ENCODE results near the gene NT5DC4. TPM values are rescaled to one million over a fixed set of nuclear protein-coding genes. Genes with fewer than 3 reads are reported as not detected.

The NT5DC4 gene
- total RNA-seq, 1 donor from 2014 or later: not detected

- Mint-ChIP-seq H3K4me3 (ENCODE audit: low read depth) (no peak overlapping the region), H3K36me3 (ENCODE audit: low read depth) (no peaks in the 10 kb centered on the region), H3K4me1 (ENCODE audit: low read depth) (peaks cover 43% of the 10 kb centered on the region)
These were observed 32.5 kb upstream of the NT5DC4 start for GRCh38 chr2:112688086-112688880.

GRCh38 chr2:112690853-112691401 lies 29.9 kb upstream of the NT5DC4 start:
- DNase-seq (ENCODE audit: low spot score): peak; percentile 44
- Mint-ChIP-seq H3K27ac (peak overlapping the region; percentile 76), H3K36me3 (ENCODE audit: low read depth) (no peaks in the 10 kb centered on the region), H3K27me3 (ENCODE audit: low read depth) (no peaks in the 10 kb centered on the region), H3K9me3 (no peaks in the 10 kb centered on the region), H3K4me1 (ENCODE audit: low read depth) (peaks cover 35% of the 10 kb centered on the region), H3K4me3 (ENCODE audit: low read depth) (peak overlapping the region; percentile 34)
- intact Hi-C loops (cut with micrococcal nuclease): no loop called here

More at GRCh38 chr2:112688086-112688880, 32.5 kb upstream of the NT5DC4 start:
- Mint-ChIP-seq H3K9me3 (no peaks in the 10 kb centered on the region), H3K27me3 (ENCODE audit: low read depth) (no peaks in the 10 kb centered on the region), H3K27ac (no peak overlapping the region)
- DNase-seq (ENCODE audit: low spot score): no peak
- intact Hi-C loops (cut with micrococcal nuclease): no loop called here

- intact Hi-C loops (cut with micrococcal nuclease): loop anchor here (1.0 to 2.0 kb wide), 6 partner anchors 16 to 108 kb away; partner anchors contain the start of gene CHCHD5
- DNase-seq (ENCODE audit: low spot score): no peak
- Mint-ChIP-seq H3K9me3 (no peaks in the 10 kb centered on the region), H3K36me3 (ENCODE audit: low read depth) (no peaks in the 10 kb centered on the region), H3K4me3 (ENCODE audit: low read depth) (no peak overlapping the region), H3K4me1 (ENCODE audit: low read depth) (peaks cover 31% of the 10 kb centered on the region), H3K27ac (peak overlapping the region; percentile 24), H3K27me3 (ENCODE audit: low read depth) (no peaks in the 10 kb centered on the region)
These were observed 28.9 kb upstream of the NT5DC4 start for GRCh38 chr2:112691881-112692281.

GRCh38 chr2:112692495-112692911 lies 28.3 kb upstream of the NT5DC4 start:
- Mint-ChIP-seq H3K36me3 (ENCODE audit: low read depth) (no peaks in the 10 kb centered on the region), H3K4me3 (ENCODE audit: low read depth) (peak overlapping the region; percentile 7), H3K27me3 (ENCODE audit: low read depth) (no peaks in the 10 kb centered on the region), H3K27ac (peak overlapping the region; percentile 77), H3K4me1 (ENCODE audit: low read depth) (peaks cover 31% of the 10 kb centered on the region), H3K9me3 (no peaks in the 10 kb centered on the region)
- intact Hi-C loops (cut with micrococcal nuclease): loop anchor here (1.0 to 2.0 kb wide), 6 partner anchors 16 to 108 kb away; partner anchors contain the start of gene CHCHD5
- peak; percentile 70 for DNase-seq (ENCODE audit: low spot score)

GRCh38 chr2:112692918-112693317 lies 27.9 kb upstream of the NT5DC4 start:
- no peaks in the 10 kb centered on the region for H3K9me3 Mint-ChIP-seq
- peak overlapping the region; percentile 77 for H3K27ac Mint-ChIP-seq
- no peak for DNase-seq (ENCODE audit: low spot score)
- H3K4me1 Mint-ChIP-seq (ENCODE audit: low read depth): peaks cover 31% of the 10 kb centered on the region
- peak overlapping the region; percentile 7 for H3K4me3 Mint-ChIP-seq (ENCODE audit: low read depth)
- no peaks in the 10 kb centered on the region for H3K27me3 Mint-ChIP-seq (ENCODE audit: low read depth)
- intact Hi-C loops (cut with micrococcal nuclease): loop anchor here (1.0 to 2.0 kb wide), 6 partner anchors 15 to 109 kb away; partner anchors contain the start of gene CHCHD5
- H3K36me3 Mint-ChIP-seq (ENCODE audit: low read depth): no peaks in the 10 kb centered on the region

GRCh38 chr2:112693596-112693995 lies 27.2 kb upstream of the NT5DC4 start:
- intact Hi-C loops (cut with micrococcal nuclease): loop anchor here (2.0 kb wide), 2 partner anchors 33 to 47 kb away; no protein-coding TSS in a partner anchor
- Mint-ChIP-seq H3K4me3 (ENCODE audit: low read depth) (no peak overlapping the region), H3K9me3 (no peaks in the 10 kb centered on the region), H3K27me3 (ENCODE audit: low read depth) (no peaks in the 10 kb centered on the region), H3K4me1 (ENCODE audit: low read depth) (peaks cover 31% of the 10 kb centered on the region), H3K36me3 (ENCODE audit: low read depth) (no peaks in the 10 kb centered on the region), H3K27ac (no peak overlapping the region)
- no peak for DNase-seq (ENCODE audit: low spot score)

- Mint-ChIP-seq H3K4me1 (ENCODE audit: low read depth) (peaks cover 28% of the 10 kb centered on the region), H3K27me3 (ENCODE audit: low read depth) (no peaks in the 10 kb centered on the region), H3K36me3 (ENCODE audit: low read depth) (no peaks in the 10 kb centered on the region), H3K4me3 (ENCODE audit: low read depth) (no peak overlapping the region), H3K9me3 (no peaks in the 10 kb centered on the region), H3K27ac (no peak overlapping the region)
- no peak for DNase-seq (ENCODE audit: low spot score)
- intact Hi-C loops (cut with micrococcal nuclease): no loop called here
These were observed 26.6 kb upstream of the NT5DC4 start for GRCh38 chr2:112694182-112694581.

GRCh38 chr2:112698834-112699515 lies 21.8 kb upstream of the NT5DC4 start:
- H3K4me1 Mint-ChIP-seq (ENCODE audit: low read depth): peaks cover 22% of the 10 kb centered on the region
- H3K27ac Mint-ChIP-seq: no peak overlapping the region
- intact Hi-C loops (cut with micrococcal nuclease): no loop called here
- no peak overlapping the region for H3K4me3 Mint-ChIP-seq (ENCODE audit: low read depth)
- no peaks in the 10 kb centered on the region for H3K9me3 Mint-ChIP-seq
- DNase-seq (ENCODE audit: low spot score): no peak
- peaks cover 2% of the 10 kb centered on the region for H3K27me3 Mint-ChIP-seq (ENCODE audit: low read depth)
- H3K36me3 Mint-ChIP-seq (ENCODE audit: low read depth): no peaks in the 10 kb centered on the region

GRCh38 chr2:112699984-112700667 lies 20.7 kb upstream of the NT5DC4 start:
- H3K27ac Mint-ChIP-seq: no peak overlapping the region
- H3K36me3 Mint-ChIP-seq (ENCODE audit: low read depth): no peaks in the 10 kb centered on the region
- H3K9me3 Mint-ChIP-seq: no peaks in the 10 kb centered on the region
- DNase-seq (ENCODE audit: low spot score): no peak
- intact Hi-C loops (cut with micrococcal nuclease): no loop called here
- peaks cover 4% of the 10 kb centered on the region for H3K27me3 Mint-ChIP-seq (ENCODE audit: low read depth)
- no peak overlapping the region for H3K4me3 Mint-ChIP-seq (ENCODE audit: low read depth)
- peaks cover 27% of the 10 kb centered on the region for H3K4me1 Mint-ChIP-seq (ENCODE audit: low read depth)

GRCh38 chr2:112701052-112701451 lies 19.8 kb upstream of the NT5DC4 start:
- H3K36me3 Mint-ChIP-seq (ENCODE audit: low read depth): no peaks in the 10 kb centered on the region
- peaks cover 36% of the 10 kb centered on the region for H3K4me1 Mint-ChIP-seq (ENCODE audit: low read depth)
- no peak overlapping the region for H3K4me3 Mint-ChIP-seq (ENCODE audit: low read depth)
- no peaks in the 10 kb centered on the region for H3K9me3 Mint-ChIP-seq
- intact Hi-C loops (cut with micrococcal nuclease): no loop called here
- H3K27me3 Mint-ChIP-seq (ENCODE audit: low read depth): peaks cover 4% of the 10 kb centered on the region
- H3K27ac Mint-ChIP-seq: no peak overlapping the region
- no peak for DNase-seq (ENCODE audit: low spot score)

GRCh38 chr2:112703684-112704083 lies 17.1 kb upstream of the NT5DC4 start:
- no peak for DNase-seq (ENCODE audit: low spot score)
- no peaks in the 10 kb centered on the region for H3K9me3 Mint-ChIP-seq
- H3K27ac Mint-ChIP-seq: no peak overlapping the region
- intact Hi-C loops (cut with micrococcal nuclease): no loop called here
- no peaks in the 10 kb centered on the region for H3K36me3 Mint-ChIP-seq (ENCODE audit: low read depth)
- H3K4me3 Mint-ChIP-seq (ENCODE audit: low read depth): no peak overlapping the region
- peaks cover 4% of the 10 kb centered on the region for H3K27me3 Mint-ChIP-seq (ENCODE audit: low read depth)
- peaks cover 55% of the 10 kb centered on the region for H3K4me1 Mint-ChIP-seq (ENCODE audit: low read depth)

- no peak for DNase-seq (ENCODE audit: low spot score)
- intact Hi-C loops (cut with micrococcal nuclease): loop anchor here (5.0 kb wide), 1 partner anchor 58 kb away; the partner anchor contains the start of gene SLC20A1
- H3K4me1 Mint-ChIP-seq (ENCODE audit: low read depth): peaks cover 57% of the 10 kb centered on the region
- H3K36me3 Mint-ChIP-seq (ENCODE audit: low read depth): no peaks in the 10 kb centered on the region
- H3K9me3 Mint-ChIP-seq: no peaks in the 10 kb centered on the region
- no peak overlapping the region for H3K27ac Mint-ChIP-seq
- H3K4me3 Mint-ChIP-seq (ENCODE audit: low read depth): no peak overlapping the region
- peaks cover 4% of the 10 kb centered on the region for H3K27me3 Mint-ChIP-seq (ENCODE audit: low read depth)
These were observed 15.2 kb upstream of the NT5DC4 start for GRCh38 chr2:112705575-112705974.
